GM18517 (cell line): Measurements from ENCODE around the gene KCTD4.
"Not testable (repeated sequence)": the region's sequence is repeated elsewhere in the genome, so short reads cannot be mapped to it uniquely, and the experiment has no call there.

Experiments used
- ATAC-seq: cut with Tn5 transposase; IDR thresholded peaks from one replicate; pipeline ENCODE4 v1.9.1; 2021; ENCODE audit warnings: mild to moderate bottlenecking, moderate library complexity; ENCODE audit not compliant: unreplicated experiment

Gene KCTD4

DNA sequence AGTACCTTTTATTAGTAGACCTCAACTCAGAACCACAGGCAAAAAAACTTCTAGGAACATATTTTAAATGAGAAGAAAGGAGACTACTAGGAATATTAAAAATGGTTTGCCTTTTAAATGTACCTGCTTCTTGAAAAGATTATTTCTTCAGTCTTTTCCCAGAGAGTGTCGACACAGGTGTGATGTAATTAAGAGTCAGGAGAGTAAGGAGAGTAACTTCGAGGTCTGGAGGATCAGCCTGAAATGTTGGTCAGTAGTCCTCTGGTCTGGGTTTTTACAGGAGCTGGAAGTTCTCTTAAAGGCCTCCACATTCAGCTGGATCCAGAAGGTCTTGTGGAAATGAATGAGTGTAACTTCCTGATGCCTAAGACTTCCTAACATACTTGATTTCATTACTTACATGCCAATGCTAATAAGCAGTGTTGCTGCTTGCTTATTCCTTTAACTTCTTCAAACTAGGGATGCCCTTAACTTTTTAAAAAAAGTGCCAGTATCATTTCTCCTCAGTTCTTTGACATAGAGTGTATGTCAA lies at the start of gene KCTD4:
KCTD4 (minus strand) TSS at position 345 of the 532 bp plus-strand sequence. CDS start 6,478 bp downstream, outside the sequence.
- no peak for ATAC-seq

DNA sequence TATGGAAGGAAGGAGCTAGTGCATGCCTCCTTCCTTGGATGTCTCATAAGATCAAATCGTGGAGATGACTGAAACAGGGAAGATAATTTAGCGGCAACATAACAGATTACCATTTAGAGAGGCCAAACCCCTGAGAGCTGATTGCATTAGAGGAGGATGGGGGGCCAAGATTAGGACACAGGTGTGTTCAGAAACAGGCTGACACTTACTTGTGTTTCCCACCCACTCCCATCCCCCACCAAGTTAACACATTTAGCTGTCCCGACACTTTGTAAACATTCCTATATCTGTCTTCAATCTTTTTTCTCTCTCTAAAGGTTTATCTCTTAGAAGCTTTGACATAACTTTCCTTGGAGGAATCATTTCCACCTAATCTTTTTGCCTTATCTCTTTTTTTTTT lies 48.8 kb upstream of the KCTD4 start:
- ATAC-seq, result no peak

DNA sequence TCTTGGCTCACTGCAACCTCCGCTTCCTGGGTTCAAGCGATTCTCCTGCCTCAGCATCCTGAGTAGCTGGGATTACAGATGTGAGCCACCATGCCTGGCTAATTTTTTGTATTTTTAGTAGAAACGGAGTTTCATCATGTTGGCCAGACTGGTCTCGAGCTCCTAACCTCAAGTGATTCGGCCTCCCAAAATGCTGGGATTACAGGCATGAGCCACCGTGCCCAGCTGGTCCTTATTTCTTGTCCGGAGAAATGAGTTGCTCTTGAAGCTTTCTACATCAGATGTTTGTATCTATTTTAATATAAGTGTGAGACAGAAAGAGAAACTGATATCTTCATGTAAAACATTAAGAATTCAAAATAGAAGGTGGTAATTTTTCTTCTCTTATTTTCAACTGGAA lies 43.9 kb upstream of the KCTD4 start:
- ATAC-seq, result not testable (repeated sequence)

DNA sequence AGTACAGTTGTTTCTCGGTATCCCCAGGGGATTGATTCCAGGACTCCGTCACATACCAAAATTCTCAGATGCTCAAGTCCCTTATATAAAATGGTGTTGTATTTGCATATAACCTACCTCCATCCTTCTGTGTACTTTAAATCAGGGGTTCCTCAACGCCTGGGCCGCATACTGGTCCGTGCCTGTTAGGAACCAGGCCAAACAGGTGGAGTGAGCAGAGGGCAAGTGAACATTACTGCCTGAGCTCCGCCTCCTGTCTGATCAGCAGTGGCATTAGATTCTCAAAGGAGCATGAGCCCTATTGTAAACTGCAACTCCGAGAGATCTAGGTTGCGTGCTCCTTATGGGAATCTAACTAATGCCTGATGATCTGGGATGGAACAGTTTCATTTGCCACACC lies 42.2 kb upstream of the KCTD4 start:
- ATAC-seq, result no peak

DNA sequence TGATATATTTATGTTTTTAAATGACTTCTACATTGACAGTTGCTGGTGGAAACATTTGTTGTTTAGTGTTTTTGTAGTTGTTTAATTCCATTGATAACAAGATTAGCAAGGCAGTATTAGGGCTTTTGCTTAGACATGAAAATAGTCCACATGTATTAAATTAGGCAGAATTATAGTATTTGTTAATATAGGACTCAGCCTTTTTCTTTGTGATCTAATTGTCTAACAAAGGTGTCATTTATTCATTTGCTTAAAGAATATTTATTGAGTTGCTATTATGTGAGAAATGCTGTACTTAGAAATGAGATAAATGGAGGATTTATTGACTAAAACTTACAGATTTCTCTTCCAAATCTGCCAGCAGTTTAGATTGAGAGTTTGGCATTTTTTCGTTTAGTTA lies 41.7 kb upstream of the KCTD4 start:
- no peak for ATAC-seq

DNA sequence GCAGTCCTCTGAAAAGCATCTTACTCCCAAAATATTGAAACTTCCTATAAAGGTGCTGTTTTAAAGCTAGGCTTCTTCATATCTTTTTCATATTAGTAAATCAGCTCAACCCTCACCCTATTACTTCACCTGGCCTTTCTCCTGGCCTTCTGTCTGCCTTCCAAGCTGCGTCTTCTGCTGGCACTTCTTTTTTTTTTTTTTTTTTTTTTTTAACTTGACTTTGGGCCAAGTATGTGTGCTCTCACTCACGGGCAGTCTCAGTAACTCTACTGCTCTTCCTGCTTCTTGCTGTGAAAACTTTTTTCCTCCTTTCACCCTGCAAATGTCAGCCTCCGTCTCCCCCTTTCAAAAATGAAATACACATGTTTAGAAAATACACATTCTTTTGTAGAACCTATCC lies 41.2 kb upstream of the KCTD4 start:
- ATAC-seq, result no peak

DNA sequence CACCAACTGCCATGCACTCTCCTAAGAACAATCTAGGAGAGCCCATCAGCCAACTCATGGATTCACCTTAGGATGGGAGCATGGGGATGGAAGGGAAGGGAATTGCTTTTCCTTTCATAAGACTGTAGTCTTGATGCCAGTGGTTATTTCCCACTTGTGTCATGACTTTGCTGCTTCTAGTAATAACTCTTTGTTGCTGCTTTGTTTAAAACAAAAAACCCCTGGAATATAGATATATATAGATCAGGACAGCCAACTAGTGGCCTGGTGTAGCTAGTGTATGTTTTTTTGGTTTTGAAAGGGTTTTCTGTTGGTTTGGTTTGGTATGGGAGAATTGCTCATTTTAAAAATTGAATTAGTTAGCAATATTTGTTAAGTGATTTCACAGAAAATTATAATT lies 39.3 kb upstream of the KCTD4 start:
- ATAC-seq, result no peak

DNA sequence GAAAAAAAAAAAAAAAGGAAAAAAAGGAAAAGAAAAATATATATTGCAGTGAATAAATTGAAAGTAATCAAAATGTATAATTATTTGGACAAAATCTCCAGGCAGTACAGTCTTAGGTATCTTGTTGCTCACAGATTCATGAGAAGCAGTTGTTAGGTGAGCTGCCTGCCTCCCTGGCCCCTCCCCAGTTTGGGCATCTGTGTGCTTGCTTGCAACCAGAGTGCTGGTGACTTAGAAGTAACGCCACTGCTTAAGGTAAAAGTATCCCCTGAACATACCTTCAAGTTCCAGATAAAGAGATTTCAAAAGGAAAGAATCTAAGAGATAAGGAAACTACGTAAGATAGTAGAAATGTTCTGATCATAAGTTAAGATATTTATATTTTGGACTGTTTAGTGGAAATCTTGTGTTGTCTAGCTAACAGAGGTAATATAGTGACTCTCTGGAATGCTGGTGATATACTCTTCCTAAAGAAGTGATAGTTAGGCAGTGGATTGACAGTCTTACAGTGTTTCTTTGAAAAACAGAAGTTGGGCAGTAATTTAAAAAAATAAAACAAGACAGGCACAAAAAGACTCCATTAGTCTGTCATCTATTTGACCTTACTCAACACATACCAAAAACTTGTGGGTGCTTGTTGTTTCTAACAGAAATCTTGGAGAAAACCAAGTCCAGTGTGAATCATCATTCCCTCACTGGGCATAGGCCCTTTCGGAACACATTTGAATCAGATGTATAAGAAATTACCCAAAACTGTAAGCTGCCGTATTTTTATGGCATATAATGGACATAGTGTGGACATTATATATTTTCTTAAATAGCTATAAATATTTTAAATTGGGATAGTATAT lies 38.3 kb upstream of the KCTD4 start:
- ATAC-seq, result no peak

DNA sequence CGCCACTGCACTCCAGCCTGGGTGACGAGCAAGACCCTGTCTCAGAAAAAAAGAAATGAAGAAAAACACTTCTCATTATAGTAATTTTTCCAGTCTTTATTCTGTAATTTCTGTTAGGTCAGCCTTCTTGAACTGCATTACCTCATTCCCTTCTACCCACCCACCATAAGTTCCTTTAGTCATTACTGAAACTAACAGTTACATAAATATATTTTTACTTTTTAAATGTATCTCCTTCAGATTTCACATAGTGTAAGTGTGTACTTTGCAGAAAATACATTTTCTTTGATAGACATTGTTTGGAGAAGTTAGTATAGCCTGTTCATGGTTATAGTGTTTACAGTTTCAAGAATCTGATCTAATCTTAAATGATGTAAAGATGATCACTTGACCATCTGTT lies 31.7 kb upstream of the KCTD4 start:
- no peak for ATAC-seq

DNA sequence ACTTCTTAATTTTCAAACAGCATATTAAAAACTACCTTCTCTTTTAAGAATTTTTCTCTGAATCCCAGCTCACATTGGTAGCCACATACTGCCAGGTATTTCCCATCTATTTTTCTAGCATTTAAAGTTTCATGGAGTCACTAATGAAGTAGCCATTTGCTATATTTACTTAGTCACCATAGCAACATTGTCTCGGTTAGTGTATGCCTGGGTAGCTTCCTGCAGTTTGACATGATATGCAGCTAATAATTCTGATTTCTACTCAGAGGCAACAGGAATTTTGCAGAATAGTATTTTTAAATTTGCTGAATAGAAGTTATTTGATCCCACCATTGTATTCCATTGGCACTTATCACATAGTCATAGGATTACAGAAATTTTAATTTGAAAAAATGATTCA lies 30.9 kb upstream of the KCTD4 start:
- no peak for ATAC-seq

DNA sequence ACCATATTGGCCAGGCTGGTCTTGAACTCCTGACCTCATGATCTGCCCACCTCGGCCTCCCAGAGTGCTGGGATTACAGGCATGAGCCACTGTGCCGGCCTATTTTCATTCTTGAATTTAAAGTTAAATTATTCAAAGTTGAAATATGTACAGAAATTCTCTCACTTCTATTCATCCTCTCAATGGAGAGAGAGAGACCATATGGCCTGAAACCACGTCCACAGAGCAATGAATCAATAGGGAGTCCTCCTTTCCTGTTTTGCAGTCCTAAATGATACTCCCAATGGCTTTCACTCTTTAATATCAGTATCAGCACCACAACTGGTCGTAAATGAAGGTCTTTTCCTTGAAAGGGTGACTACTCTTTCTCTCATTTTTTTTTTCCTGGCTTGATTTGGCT lies 30.5 kb upstream of the KCTD4 start:
- no peak for ATAC-seq

DNA sequence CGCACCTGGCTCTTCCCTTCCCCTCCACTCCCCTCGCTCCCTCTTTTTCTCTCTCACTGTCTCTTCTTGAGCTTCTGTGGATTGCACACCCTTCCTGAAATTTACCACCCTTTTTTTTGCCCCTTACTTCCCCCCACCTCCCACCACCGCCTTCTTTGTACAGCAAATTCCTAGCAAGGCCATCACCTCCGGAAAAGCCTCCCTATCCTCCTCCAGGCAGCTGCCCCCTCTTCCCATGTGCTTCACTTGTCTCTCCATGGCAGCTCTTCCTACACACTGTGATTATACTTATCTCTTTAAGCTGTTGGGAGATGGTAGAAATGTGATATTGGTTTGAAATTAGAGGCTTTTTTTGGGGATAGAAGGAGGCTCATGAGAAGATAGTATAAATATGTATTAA lies 28.3 kb upstream of the KCTD4 start:
- no peak for ATAC-seq

DNA sequence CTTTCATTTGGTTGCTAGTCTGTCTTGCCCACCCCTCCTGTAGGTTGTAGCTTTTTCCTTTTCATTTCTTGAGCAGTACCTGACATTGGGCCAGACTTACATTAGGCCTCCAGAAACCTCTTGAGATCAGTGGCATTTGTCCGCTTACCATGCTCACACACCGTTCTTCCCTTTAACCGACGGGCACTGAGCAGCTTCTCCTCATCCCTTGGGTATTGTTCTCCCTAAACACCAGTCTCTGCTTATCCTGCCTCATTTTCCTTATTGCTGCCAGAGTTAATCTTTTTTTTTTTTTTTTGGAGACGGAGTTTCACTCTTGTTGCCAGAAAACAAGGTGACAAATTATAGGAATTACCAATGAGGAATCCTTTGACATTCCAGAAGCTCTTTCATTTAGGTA lies 27.2 kb upstream of the KCTD4 start:
- ATAC-seq, result no peak

DNA sequence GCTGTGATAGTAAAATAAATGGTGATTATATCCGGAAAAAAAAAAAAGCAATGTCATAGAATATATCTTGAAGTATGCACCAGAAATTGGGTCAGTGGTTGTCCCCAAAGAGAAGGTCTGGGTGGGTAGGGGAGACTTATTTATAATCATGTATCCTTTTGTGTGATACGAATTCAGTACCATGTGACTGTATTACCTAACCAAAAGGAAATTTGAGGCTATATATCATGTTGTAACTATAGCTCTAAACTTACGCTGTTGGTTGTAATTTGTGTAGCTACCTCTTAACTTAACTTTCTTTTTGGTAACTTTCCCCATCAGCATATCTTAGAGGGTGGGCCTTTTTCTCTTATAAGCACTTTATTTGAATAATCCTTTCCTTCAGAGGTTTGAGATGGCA lies 25.2 kb upstream of the KCTD4 start:
- no peak for ATAC-seq

DNA sequence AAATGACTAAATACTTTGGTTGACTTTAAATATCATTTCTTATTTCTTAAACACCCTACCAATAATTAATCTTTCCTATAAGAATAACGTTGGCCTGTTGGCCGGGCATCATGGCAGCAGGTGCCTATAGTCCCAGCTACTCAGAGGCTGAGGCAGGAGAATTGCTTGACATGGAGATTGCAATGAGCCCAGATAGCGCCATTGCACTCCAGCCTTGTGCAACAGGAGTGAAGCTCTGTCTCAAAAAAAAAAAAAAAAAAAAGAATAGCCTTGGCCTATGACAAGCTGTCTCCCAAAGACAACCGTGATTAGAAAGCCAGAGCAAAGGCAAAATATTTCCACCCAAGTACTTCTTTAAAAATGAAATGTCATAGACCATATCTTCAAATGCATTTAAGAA lies 24.5 kb upstream of the KCTD4 start:
- no peak for ATAC-seq

DNA sequence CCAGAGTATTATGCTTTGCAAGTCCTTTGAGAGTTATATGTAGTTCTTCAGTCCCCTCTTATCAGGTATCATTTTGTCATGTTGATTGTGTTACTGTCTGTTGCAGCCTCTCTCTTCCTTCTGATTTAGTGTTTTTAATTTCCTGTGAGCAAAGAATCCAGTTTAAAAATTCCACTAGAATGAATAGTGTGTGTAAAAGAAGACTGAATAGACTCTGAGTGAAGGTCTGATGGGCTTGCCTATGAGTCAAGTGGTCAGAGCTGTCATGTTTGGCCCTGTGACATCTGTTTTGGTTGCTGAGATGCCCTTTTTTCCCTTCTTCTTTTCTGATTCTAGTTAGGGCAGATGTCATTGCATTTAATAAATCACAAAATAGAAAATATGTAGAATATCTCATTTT lies 23.3 kb upstream of the KCTD4 start:
- no peak for ATAC-seq

DNA sequence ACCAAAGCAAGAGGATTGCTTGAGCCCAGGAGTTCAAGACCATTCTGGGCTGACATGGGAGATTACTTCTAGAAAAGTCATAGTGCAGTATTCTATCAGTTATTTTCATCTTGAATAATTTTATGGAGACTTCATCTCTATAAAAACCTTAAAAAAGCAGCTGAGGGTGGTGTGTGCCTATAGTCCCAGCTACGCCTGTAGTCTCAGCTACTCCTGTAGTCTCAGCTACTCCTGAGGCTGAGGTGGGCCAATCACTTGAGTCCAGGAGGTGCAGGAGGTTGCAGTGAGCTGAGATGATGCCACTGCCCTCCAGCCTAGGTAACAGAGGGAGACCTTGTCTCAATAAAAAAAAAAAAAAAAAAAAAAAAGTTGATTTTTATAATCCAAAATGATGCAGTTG lies 22.1 kb upstream of the KCTD4 start:
- no peak for ATAC-seq

DNA sequence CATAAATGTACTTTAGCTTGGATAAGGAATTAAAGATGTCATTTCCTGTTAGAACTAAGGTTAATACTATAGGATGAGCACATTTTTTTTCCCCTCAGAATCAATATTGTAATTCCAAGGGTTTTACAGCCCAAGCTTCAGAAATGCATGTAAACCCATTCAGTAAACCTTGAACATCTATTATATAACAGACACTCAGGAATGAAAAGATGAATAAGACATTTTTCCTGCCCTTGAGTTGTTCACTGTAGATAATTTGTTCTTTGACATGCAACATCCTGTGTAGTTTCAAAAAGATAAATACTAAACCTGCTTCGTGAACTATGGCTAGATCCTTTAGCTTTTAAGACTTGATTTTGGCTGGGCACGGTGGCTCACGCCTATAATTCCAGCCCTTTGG lies 21.7 kb upstream of the KCTD4 start:
- ATAC-seq, result no peak

DNA sequence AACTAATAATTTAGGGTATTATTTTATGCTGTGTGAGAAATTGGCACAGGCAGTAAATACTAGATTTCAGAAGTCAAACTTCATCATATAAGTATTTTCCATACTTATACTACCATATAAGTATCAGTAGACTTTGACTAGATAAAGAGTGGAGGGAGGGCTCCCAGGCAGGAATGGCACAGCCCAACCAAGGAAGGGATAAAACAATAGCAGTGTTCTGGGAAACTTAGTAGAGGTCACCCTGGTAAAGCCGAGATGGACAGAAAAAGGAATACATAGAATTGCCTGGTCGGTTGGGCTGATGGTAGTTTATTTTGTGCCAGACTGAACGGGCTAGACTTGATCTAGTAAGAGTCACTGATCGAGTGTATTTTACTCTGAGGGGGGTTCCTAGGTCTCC lies 19.6 kb upstream of the KCTD4 start:
- no peak for ATAC-seq

DNA sequence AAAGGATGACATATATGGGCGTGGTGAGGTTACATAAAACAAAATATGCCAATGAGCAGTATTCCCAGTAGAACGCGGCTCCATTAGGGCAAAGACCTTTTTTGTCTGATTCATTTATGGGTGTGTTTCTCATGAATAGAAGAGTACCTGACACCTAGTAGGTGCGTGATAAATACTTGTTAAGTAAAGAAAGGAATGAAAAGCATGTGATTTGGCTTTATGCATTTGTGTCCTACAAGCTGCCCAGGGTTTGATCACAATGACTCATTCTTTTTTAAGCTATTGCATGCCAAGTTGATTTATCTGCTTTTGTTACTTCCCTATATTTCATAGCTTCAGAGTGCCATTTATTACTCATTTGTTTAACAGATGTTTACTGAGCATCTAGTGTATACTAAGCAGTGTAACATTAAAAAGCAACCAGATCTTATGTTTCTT lies 19.1 kb upstream of the KCTD4 start:
- ATAC-seq, result no peak

DNA sequence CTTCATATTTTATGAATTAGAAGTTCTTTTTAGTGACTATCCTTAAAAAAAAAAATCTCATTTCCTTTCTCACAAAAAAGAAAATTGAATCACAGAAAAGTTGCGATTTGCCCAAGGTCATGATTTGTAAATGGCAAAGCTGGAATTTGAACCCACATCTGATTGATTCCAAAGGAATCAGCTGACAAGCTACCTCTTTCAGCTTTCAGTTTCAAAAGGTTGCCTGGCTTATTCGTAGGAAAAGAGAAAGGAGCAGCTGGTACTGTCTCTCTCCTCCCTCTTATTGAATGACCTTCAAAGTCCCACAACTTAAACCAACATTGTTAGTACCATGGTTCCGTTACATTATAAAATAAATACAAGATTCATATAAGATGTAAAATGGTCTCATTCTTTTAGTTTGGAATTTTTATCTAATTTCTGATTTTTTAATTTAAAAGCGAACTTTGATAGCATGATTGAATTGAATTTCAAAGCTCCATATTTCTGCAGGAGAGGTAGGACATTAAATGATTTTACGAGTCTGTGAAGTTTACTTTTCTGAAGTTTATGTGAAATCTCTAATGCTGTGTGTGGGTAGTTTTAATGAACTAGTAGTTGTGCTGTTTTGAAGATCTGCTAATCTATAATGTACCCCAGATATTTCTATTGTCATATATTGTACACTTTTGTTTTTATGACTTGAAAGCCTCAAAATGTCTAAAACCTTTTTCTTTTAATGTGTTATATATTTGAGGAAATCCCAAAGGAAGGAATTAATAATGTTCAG lies 18.5 kb upstream of the KCTD4 start:
- no peak for ATAC-seq

DNA sequence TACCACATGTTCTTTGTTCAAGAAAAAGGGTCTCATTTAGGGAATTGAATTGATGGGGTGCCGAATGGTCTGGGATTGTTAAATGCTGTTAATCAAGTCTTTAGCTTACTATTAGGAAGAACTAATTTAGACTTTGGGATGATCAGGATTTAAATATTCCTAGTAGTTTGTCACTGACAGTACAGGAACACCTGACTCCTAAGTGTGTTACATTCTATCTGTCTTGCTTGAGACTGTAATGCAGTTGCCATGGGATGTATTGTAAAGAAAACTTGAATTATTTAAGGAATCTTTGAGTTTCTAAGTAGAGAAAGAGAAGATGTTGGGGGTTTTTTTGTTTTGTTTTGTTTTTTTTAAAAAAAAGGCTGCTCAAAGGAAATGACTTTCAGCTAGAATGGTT lies 17.8 kb upstream of the KCTD4 start:
- no peak for ATAC-seq
